ENCODE data around the gene NMNAT3.

The NMNAT3 gene

GRCh38 chr3:139540651-139541531, 136.9 kb downstream of the NMNAT3 start:
- no peak for DNase-seq

GRCh38 chr3:139538733-139539132, 139.0 kb downstream of the NMNAT3 start:
- DNase-seq, result peak; percentile 53

- no peak for DNase-seq
Observed at GRCh38 chr3:139537795-139538621, 139.8 kb downstream of the NMNAT3 start.

- DNase-seq, result peak; percentile 91
Observed at GRCh38 chr3:139537361-139537760, 140.4 kb downstream of the NMNAT3 start.

GRCh38 chr3:139534992-139535879, 142.5 kb downstream of the NMNAT3 start:
- DNase-seq, result peak; percentile 63

GRCh38 chr3:139534455-139534812, 143.3 kb downstream of the NMNAT3 start:
- DNase-seq, result peak; percentile 94

GRCh38 chr3:139533781-139534454, 143.9 kb downstream of the NMNAT3 start:
- peak; percentile 74 for DNase-seq

- no peak for DNase-seq
Observed at GRCh38 chr3:139532976-139533375, 144.8 kb downstream of the NMNAT3 start.

- DNase-seq, result no peak
Observed at GRCh38 chr3:139530717-139531116, 147.1 kb downstream of the NMNAT3 start.

GRCh38 chr3:139529662-139530061, 148.1 kb downstream of the NMNAT3 start:
- DNase-seq, result no peak

- no peak for DNase-seq
Observed at GRCh38 chr3:139528924-139529323, 148.8 kb downstream of the NMNAT3 start.

GRCh38 chr3:139528281-139528680, 149.5 kb downstream of the NMNAT3 start:
- no peak for DNase-seq

GRCh38 chr3:139527265-139527664, 150.5 kb downstream of the NMNAT3 start:
- no peak for DNase-seq

- DNase-seq, result no peak
Observed at GRCh38 chr3:139526146-139526545, 151.6 kb downstream of the NMNAT3 start.

GRCh38 chr3:139524841-139525636, 152.7 kb downstream of the NMNAT3 start:
- no peak for DNase-seq

GRCh38 chr3:139523718-139524117, 154.1 kb downstream of the NMNAT3 start:
- no peak for DNase-seq

GRCh38 chr3:139523166-139523565, 154.6 kb downstream of the NMNAT3 start:
- no peak for DNase-seq

- DNase-seq, result no peak
Observed at GRCh38 chr3:139522421-139522820, 155.4 kb downstream of the NMNAT3 start.

GRCh38 chr3:139521816-139522215, 156.0 kb downstream of the NMNAT3 start:
- no peak for DNase-seq

- no peak for DNase-seq
Observed at GRCh38 chr3:139521144-139521543, 156.6 kb downstream of the NMNAT3 start.
